ENCODE measurements around the gene TCN1.
"Not testable (repeated sequence)": the region's sequence is repeated elsewhere in the genome, so short reads cannot be mapped to it uniquely, and the experiment has no call there.

The TCN1 gene

GRCh38 chr11:59894616-59895015, 28.3 kb upstream of the TCN1 start:
- in situ Hi-C loops (cut with HindIII; ENCODE audit: low sequenced_read_pairs), result no loop called here
- DNase-seq (ENCODE audit: low read depth), result no peak
- no peak overlapping the region for H3K4me3 ChIP-seq (ENCODE audit: low read depth, low read length)
- TF ChIP-seq, protein P1, sequence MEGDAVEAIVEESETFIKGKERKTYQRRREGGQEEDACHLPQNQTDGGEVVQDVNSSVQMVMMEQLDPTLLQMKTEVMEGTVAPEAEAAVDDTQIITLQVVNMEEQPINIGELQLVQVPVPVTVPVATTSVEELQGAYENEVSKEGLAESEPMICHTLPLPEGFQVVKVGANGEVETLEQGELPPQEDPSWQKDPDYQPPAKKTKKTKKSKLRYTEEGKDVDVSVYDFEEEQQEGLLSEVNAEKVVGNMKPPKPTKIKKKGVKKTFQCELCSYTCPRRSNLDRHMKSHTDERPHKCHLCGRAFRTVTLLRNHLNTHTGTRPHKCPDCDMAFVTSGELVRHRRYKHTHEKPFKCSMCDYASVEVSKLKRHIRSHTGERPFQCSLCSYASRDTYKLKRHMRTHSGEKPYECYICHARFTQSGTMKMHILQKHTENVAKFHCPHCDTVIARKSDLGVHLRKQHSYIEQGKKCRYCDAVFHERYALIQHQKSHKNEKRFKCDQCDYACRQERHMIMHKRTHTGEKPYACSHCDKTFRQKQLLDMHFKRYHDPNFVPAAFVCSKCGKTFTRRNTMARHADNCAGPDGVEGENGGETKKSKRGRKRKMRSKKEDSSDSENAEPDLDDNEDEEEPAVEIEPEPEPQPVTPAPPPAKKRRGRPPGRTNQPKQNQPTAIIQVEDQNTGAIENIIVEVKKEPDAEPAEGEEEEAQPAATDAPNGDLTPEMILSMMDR (IDR thresholded peaks at IDR 0.05; ENCODE audit: low read depth, low read length, missing control alignments), result no peak

DNA sequence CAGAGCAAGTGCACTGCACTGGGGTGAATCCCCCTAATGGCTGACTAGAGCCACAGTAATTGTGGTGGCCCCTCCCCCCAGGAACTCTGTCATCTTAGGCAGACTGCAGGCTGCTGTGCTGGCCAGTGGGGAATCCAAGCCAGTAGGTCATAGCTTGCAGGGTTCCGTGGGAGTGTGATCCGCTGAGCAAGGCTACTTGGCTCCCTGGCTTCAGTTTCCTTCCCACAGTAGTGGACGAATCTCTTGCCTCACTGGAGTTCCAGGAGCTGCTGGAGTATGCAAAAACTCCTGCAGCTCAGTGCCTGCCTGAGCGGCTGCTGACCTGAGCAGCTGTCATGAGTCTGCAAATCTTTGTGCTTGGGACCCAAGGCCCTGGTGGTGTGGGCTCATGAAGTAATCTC, 25.5 kb upstream of the TCN1 start:
- no peak for DNase-seq (ENCODE audit: low read depth)
- in situ Hi-C loops (cut with HindIII; ENCODE audit: low sequenced_read_pairs), result no loop called here
- no peak overlapping the region for H3K4me3 ChIP-seq (ENCODE audit: low read depth, low read length)
- TF ChIP-seq, protein P1 (IDR thresholded peaks at IDR 0.05; ENCODE audit: low read depth, low read length, missing control alignments), result no peak

DNA sequence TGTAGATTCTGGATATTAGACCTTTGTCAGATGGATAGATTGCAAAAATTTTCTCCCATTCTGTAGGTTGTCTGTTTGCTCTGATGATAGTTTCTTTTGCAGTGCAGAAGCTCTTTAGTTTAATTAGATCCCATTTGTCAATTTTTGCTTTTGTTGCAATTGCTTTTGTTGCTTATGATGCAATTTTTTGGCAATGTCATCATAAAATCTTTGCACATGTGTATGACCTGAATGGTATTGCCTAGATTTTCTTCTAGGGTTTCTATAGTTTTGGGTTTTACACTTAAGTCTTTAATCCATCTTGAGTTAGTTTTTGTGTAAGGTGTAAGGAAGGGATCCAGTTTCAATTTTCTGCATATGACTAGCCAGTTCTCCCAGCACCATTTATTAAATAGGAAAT, 20.9 kb upstream of the TCN1 start:
- DNase-seq (ENCODE audit: low read depth); H3K4me3 ChIP-seq (ENCODE audit: low read depth, low read length); in situ Hi-C loops (cut with HindIII; ENCODE audit: low sequenced_read_pairs): not testable (repeated sequence)

- in situ Hi-C loops (cut with HindIII; ENCODE audit: low sequenced_read_pairs), result no loop called here
- TF ChIP-seq, protein P1 (IDR thresholded peaks at IDR 0.05; ENCODE audit: low read depth, low read length, missing control alignments), result no peak
- no peak overlapping the region for H3K4me3 ChIP-seq (ENCODE audit: low read depth, low read length)
- no peak for DNase-seq (ENCODE audit: low read depth)
Observed at GRCh38 chr11:59883597-59883996, 17.3 kb upstream of the TCN1 start.

- TF ChIP-seq, protein P1 (IDR thresholded peaks at IDR 0.05; ENCODE audit: low read depth, low read length, missing control alignments), result no peak
- in situ Hi-C loops (cut with HindIII; ENCODE audit: low sequenced_read_pairs), result no loop called here
Observed at GRCh38 chr11:59879567-59879966, 13.3 kb upstream of the TCN1 start.

DNA sequence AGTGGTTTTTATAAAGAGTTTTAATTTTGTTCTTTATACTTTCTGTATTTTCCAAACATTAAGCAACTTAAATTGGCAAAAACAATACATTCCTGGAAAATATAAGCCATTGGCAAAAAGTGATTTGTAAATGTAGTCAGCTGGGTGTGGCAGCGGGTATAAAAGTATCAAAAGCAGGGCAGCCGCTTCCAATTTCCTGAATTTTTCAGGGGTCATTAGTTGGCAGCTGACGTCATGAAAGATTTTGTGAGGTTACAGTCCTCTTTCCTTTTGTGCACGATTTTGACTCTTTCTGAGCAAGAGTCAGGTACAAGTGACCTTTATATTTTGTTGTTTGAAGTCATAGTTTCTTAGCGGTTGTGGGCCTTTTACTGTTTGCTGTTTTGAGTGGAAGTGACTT, 12.3 kb upstream of the TCN1 start, which contains the start of gene OOSP3:
Gene OOSP3, plus strand, starts transcription at position 208 of the 400 bp plus-strand sequence. Its CDS starts 27 bp downstream, at position 235.
- DNase-seq (ENCODE audit: low read depth), result no peak
- no peak within 1 kb of the TSS for H3K4me3 ChIP-seq (ENCODE audit: low read depth, low read length)
- TF ChIP-seq, protein P1 (IDR thresholded peaks at IDR 0.05; ENCODE audit: low read depth, low read length, missing control alignments), result no peak
- in situ Hi-C loops (cut with HindIII; ENCODE audit: low sequenced_read_pairs), result no loop called here

More at GRCh38 chr11:59879567-59879966, 13.3 kb upstream of the TCN1 start:
- H3K4me3 ChIP-seq (ENCODE audit: low read depth, low read length), result no peak overlapping the region
- DNase-seq (ENCODE audit: low read depth), result no peak

- TF ChIP-seq, protein P1 (IDR thresholded peaks at IDR 0.05; ENCODE audit: low read depth, low read length, missing control alignments), result no peak
- DNase-seq (ENCODE audit: low read depth), result no peak
- H3K4me3 ChIP-seq (ENCODE audit: low read depth, low read length), result no peak overlapping the region
- in situ Hi-C loops (cut with HindIII; ENCODE audit: low sequenced_read_pairs), result no loop called here
Observed at GRCh38 chr11:59877784-59878183, 11.5 kb upstream of the TCN1 start.

Measured in astrocyte of the cerebellum (primary cell).